ENCODE measurements around the gene ATAT1. TPM values are rescaled to one million over a fixed set of nuclear protein-coding genes. Genes with fewer than 3 reads are reported as not detected.
"Not testable (repeated sequence)": the region's sequence is repeated elsewhere in the genome, so short reads cannot be mapped to it uniquely, and the experiment has no call there.

Gene ATAT1
- total RNA-seq, 1 experiment from 2014 or later = 30.0 TPM

- intact Hi-C loops (cut with micrococcal nuclease; ENCODE audit: unreplicated experiment) = no loop called here
- no peak for DNase-seq
- H3K27ac Mint-ChIP-seq (ENCODE audit: unreplicated experiment) = peak overlapping the region; percentile 62
- peaks cover 27% of the 10 kb centered on the region for H3K4me1 Mint-ChIP-seq (ENCODE audit: low read depth, unreplicated experiment)
- H3K9me3 Mint-ChIP-seq (ENCODE audit: low read depth, unreplicated experiment) = no peaks in the 10 kb centered on the region
- H3K36me3 Mint-ChIP-seq (ENCODE audit: insufficient read depth, unreplicated experiment) = peaks cover 92% of the 10 kb centered on the region
- BruUV-seq (replicated peaks) = no TSS peak
- H3K27me3 Mint-ChIP-seq (ENCODE audit: unreplicated experiment) = no peaks in the 10 kb centered on the region
- no peak overlapping the region for H3K4me3 Mint-ChIP-seq (ENCODE audit: low read depth, unreplicated experiment)
- CTCF ChIA-PET = interaction anchor here (0.9 kb wide), 1 partner anchor 24 kb away, joined by 6 read pairs; no protein-coding TSS in a partner anchor
- TF ChIP-seq CTCF (IDR thresholded peaks at IDR 0.05; ENCODE audit: unreplicated experiment) = no peak
Observed at GRCh38 chr6:30590509-30590908, 36.2 kb upstream of the ATAT1 start.

- peaks cover 89% of the 10 kb centered on the region for H3K36me3 Mint-ChIP-seq (ENCODE audit: insufficient read depth, unreplicated experiment)
- no TSS peak for BruUV-seq (replicated peaks)
- CTCF ChIA-PET = interaction anchor here (0.7 to 0.9 kb wide), 2 partner anchors 24 to 34 kb away, joined by 4 to 6 read pairs; partner anchors contain the start of gene PRR3
Observed at GRCh38 chr6:30591008-30591407, 35.7 kb upstream of the ATAT1 start.

DNA sequence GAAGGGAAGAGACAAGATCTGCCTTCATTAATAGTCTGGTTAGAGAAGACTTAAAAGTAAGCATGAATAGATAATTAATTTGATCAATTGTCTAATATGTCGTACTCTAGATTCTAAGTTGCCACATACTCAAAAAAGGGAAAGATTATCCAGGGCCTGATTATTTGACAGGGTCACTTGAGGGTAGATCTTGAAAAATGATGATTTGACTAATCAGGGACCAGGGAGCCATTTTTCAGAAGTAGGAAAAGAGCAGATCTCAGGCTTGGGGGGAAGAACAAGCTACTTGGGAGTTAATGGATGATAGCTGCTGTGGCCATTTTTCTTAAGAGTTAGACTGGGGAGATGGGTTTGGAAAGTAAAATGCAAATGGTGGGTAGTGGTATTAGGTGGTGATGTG is 34.4 kb upstream of the ATAT1 start:
- Mint-ChIP-seq H3K4me1 (ENCODE audit: low read depth, unreplicated experiment) (peaks cover 27% of the 10 kb centered on the region), H3K36me3 (ENCODE audit: insufficient read depth, unreplicated experiment) (peaks cover 88% of the 10 kb centered on the region), H3K4me3 (ENCODE audit: low read depth, unreplicated experiment) (no peak overlapping the region), H3K27ac (ENCODE audit: unreplicated experiment) (no peak overlapping the region), H3K27me3 (ENCODE audit: unreplicated experiment) (no peaks in the 10 kb centered on the region), H3K9me3 (ENCODE audit: low read depth, unreplicated experiment) (no peaks in the 10 kb centered on the region)
- TF ChIP-seq CTCF (IDR thresholded peaks at IDR 0.05; ENCODE audit: unreplicated experiment) = no peak
- BruUV-seq (replicated peaks) = TSS peak; percentile 1
- intact Hi-C loops (cut with micrococcal nuclease; ENCODE audit: unreplicated experiment) = no loop called here
- CTCF ChIA-PET = no interaction called here
- DNase-seq = no peak

More at GRCh38 chr6:30591008-30591407, 35.7 kb upstream of the ATAT1 start:
- Mint-ChIP-seq H3K27me3 (ENCODE audit: unreplicated experiment) (no peaks in the 10 kb centered on the region), H3K9me3 (ENCODE audit: low read depth, unreplicated experiment) (no peaks in the 10 kb centered on the region), H3K27ac (ENCODE audit: unreplicated experiment) (peak overlapping the region; percentile 62), H3K4me3 (ENCODE audit: low read depth, unreplicated experiment) (no peak overlapping the region), H3K4me1 (ENCODE audit: low read depth, unreplicated experiment) (peaks cover 27% of the 10 kb centered on the region)
- TF ChIP-seq CTCF (IDR thresholded peaks at IDR 0.05; ENCODE audit: unreplicated experiment) = no peak
- intact Hi-C loops (cut with micrococcal nuclease; ENCODE audit: unreplicated experiment) = no loop called here
- peak; percentile 55 for DNase-seq

GRCh38 chr6:30597315-30598144 is 29.1 kb upstream of the ATAT1 start:
- not testable (repeated sequence) for H3K27me3 Mint-ChIP-seq (ENCODE audit: unreplicated experiment); H3K9me3 Mint-ChIP-seq (ENCODE audit: low read depth, unreplicated experiment); H3K4me1 Mint-ChIP-seq (ENCODE audit: low read depth, unreplicated experiment); H3K4me3 Mint-ChIP-seq (ENCODE audit: low read depth, unreplicated experiment); BruUV-seq (replicated peaks)
- TF ChIP-seq CTCF (IDR thresholded peaks at IDR 0.05; ENCODE audit: unreplicated experiment) = peak; percentile 88
- Mint-ChIP-seq H3K27ac (ENCODE audit: unreplicated experiment) (peak overlapping the region; percentile 41), H3K36me3 (ENCODE audit: insufficient read depth, unreplicated experiment) (peaks cover 89% of the 10 kb centered on the region)
- intact Hi-C loops (cut with micrococcal nuclease; ENCODE audit: unreplicated experiment) = loop anchor here (1.0 to 5.0 kb wide), 2 partner anchors 55 to 114 kb away; no protein-coding TSS in a partner anchor
- CTCF ChIA-PET = interaction anchor here (0.7 to 3.2 kb wide), 10 partner anchors 13 to 144 kb away, joined by 3 to 28 read pairs (median 4); no protein-coding TSS in a partner anchor
- peak; percentile 88 for DNase-seq

Measured in Calu3 (cell line).